NK-92 treated with Interleukin-12 subunit alpha and Interleukin-12 subunit beta, amount 100 ng/mL, for 24 hours (cell line): ENCODE data around the gene KRTAP10-4.
"Not testable (repeated sequence)": the region's sequence is repeated elsewhere in the genome, so short reads cannot be mapped to it uniquely, and the experiment has no call there.

Source experiments
- DNase-seq: peaks from one replicate; lab custom pipeline; 2025; lab: John Stamatoyannopoulos, UW

The KRTAP10-4 gene

GRCh38 chr21:44573630-44574456 lies at the start of gene KRTAP10-4:
Gene KRTAP10-4, plus strand, starts transcription at chr21:44573729. Its CDS starts 30 bp downstream, at chr21:44573759.
- not testable (repeated sequence) for DNase-seq

- no peak for DNase-seq
Observed at GRCh38 chr21:44524414-44525371, 48.8 kb upstream of the KRTAP10-4 start.

- no peak for DNase-seq
Observed at GRCh38 chr21:44525391-44526095, 48.0 kb upstream of the KRTAP10-4 start.

GRCh38 chr21:44526096-44526997 lies 47.2 kb upstream of the KRTAP10-4 start:
- no peak for DNase-seq

- DNase-seq = no peak
Observed at GRCh38 chr21:44527156-44527982, 46.2 kb upstream of the KRTAP10-4 start.

GRCh38 chr21:44527983-44528633 lies 45.4 kb upstream of the KRTAP10-4 start:
- no peak for DNase-seq

GRCh38 chr21:44528634-44528995 lies 44.9 kb upstream of the KRTAP10-4 start:
- DNase-seq = no peak

- DNase-seq = no peak
Observed at GRCh38 chr21:44529011-44529421, 44.5 kb upstream of the KRTAP10-4 start.

GRCh38 chr21:44529503-44530125 lies 43.9 kb upstream of the KRTAP10-4 start:
- DNase-seq = no peak

GRCh38 chr21:44530221-44530902 lies 43.2 kb upstream of the KRTAP10-4 start:
- no peak for DNase-seq

- DNase-seq = no peak
Observed at GRCh38 chr21:44530903-44531605, 42.5 kb upstream of the KRTAP10-4 start.

GRCh38 chr21:44531606-44532564 lies 41.6 kb upstream of the KRTAP10-4 start:
- no peak for DNase-seq

GRCh38 chr21:44532712-44533111 lies 40.8 kb upstream of the KRTAP10-4 start:
- DNase-seq = no peak

- no peak for DNase-seq
Observed at GRCh38 chr21:44533121-44533890, 40.2 kb upstream of the KRTAP10-4 start.

- no peak for DNase-seq
Observed at GRCh38 chr21:44533891-44534627, 39.5 kb upstream of the KRTAP10-4 start.
